NCI-H1436 treated with DMSO at 0.1 percent for 48 hours (cell line): ENCODE measurements around the gene OBP2B.

Experiments used
- DNase-seq: peaks from one replicate; lab custom pipeline; 2025; lab: John Stamatoyannopoulos, UW

OBP2B gene

GRCh38 chr9:133167096-133167730 lies 41.8 kb downstream of the OBP2B start:
- DNase-seq = no peak

- DNase-seq = no peak
These were observed 42.7 kb downstream of the OBP2B start for GRCh38 chr9:133166392-133166791.

GRCh38 chr9:133165452-133165730 lies 43.7 kb downstream of the OBP2B start:
- DNase-seq = no peak

- no peak for DNase-seq
These were observed 44.9 kb downstream of the OBP2B start for GRCh38 chr9:133164191-133164590.

GRCh38 chr9:133163504-133164172 lies 45.4 kb downstream of the OBP2B start, which contains the start of gene GBGT1:
Gene GBGT1 (minus strand): TSS chr9:133163914. CDS start chr9:133162412, 1,502 bp downstream.
- DNase-seq = no peak

GRCh38 chr9:133162861-133163503 lies 46.1 kb downstream of the OBP2B start:
- no peak for DNase-seq

GRCh38 chr9:133161547-133161950 lies 47.5 kb downstream of the OBP2B start:
- DNase-seq = no peak

GRCh38 chr9:133160742-133161546 lies 48.1 kb downstream of the OBP2B start:
- no peak for DNase-seq

GRCh38 chr9:133158695-133159094 lies 50.4 kb downstream of the OBP2B start:
- DNase-seq = no peak
